NCI-H2227 treated with DMSO at 0.1 percent for 48 hours (cell line): Measurements from ENCODE around the gene FOXC2.
"Not testable (repeated sequence)": the region's sequence is repeated elsewhere in the genome, so short reads cannot be mapped to it uniquely, and the experiment has no call there.

Experiments
- DNase-seq: peaks from one replicate; lab custom pipeline; 2025; lab: John Stamatoyannopoulos, UW

Gene FOXC2

DNA sequence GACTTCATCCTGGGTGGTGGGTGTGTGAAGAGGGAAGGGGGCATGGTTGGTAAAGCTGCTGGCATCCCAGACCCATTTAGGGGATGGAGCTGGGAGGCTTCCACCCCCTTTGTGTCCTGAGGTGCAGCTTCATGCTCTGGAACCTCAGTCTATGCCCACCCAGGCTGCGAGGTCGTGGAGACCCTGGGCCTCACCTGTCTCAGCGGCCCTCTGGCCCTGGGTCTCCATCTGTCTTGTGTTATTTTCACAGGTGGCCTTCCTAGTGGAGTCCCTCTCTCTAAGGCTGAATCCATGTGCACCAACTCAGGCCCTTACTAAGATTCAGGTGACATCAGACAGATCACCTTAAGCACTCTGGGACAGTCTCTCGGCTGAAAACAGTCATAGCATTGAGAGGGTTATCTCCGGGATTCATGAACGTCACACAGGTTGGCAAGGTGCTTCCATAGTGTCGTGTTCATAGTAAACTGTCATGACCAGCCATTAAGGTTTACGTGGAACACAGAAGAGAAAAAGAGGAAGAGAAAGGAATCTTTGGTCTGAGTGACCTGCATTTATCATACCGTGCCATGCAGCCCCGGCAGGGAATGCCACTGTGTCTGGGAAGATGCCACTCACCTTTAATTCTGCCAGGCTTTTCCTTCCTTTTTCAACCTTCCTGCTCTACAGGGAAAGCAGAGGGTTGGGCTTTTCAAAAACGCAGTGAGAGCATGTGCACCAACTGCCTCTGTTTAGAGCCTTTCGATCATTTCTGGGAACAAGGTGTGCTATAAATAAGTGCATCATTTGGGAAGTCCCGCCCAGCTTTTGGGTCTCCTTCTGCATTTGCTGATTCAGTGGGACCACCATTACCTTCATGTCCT lies 7.2 kb downstream of the FOXC2 start:
- DNase-seq: no peak

DNA sequence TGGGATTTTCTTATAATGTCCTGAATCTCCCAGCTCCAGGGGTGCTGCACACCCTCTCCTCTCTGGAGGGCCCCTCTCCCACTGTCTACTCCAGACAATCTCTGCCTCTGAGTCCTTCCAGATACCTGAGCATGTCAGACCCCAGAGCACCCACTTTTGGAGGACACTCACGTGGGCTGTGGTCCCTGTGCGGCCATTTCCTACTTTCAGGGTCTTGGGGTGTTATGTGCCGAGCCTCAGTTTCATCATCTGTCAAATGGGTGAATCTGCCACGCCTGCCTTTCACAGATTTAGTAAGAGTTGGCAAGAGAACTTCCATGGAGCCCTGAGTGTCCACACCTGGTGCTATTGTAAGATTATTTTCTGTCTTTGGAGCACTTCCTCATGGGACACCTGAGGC lies 8.0 kb downstream of the FOXC2 start:
- DNase-seq: no peak

DNA sequence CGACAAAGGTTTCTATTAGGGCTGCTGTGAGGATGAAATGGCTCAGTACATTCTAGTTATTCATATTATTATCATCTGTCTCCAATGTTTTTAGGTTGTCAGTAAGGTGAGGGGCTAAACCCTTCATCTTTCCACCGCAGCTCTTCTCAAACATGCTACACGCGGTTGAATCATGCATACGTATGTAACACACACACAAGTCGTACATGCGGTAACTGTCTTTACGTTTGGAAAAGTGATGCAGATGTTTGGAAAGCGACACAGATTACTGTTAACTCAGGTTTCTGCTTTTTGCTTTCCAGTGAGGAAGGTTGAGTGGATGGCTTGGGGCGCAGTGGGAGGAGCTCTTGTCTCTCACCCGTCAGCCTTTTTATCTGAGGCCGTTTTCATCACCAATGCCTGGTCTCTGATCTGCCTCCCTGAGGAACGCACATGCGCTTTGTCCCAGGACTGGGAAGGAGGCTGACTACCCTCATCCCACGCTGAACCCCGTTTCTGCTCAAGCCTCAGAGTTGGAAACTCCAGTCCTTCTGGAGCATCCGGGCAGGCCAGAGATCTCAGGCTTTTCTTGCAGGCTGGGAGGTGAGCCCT lies 8.6 kb downstream of the FOXC2 start:
- DNase-seq: no peak

DNA sequence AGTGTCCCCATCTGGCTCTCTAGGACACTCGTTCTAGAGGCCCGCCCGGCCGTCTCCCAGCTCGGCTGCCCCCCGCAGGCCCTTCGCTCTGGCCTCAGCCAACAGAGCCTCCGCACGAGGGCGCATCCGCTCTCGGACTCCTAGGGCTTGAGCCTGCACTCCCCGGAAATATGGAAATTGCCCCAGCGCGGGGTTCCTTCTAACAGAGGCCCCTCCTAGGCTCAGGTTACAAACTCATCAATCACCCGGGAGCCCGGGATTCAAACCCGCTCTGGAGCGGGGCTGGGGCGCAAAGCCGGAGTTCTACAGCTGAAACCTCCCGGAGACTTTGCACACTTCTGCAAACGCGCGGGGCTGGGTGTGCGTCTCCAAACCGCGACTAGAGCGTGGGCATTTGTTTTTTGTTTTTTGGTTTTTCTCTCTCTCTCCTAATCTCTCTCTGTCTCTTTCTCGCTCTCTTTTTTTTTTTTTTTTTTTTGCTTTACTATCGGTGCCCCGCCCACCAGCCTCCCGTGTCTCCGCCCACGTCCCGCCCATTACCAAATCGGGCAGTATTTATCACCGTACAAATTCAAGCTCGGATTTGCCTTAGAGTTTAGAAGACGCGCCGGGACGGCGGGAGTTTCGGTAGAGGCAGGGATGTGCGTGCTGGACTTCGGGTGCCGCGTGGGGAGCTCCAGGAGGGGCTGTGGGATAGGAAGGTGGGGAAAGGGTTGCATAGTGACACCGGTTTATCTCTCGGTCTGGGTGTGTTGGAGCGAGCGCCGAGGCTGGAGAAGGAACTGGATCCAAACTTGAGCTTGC lies 9.3 kb downstream of the FOXC2 start:
- DNase-seq: no peak

DNA sequence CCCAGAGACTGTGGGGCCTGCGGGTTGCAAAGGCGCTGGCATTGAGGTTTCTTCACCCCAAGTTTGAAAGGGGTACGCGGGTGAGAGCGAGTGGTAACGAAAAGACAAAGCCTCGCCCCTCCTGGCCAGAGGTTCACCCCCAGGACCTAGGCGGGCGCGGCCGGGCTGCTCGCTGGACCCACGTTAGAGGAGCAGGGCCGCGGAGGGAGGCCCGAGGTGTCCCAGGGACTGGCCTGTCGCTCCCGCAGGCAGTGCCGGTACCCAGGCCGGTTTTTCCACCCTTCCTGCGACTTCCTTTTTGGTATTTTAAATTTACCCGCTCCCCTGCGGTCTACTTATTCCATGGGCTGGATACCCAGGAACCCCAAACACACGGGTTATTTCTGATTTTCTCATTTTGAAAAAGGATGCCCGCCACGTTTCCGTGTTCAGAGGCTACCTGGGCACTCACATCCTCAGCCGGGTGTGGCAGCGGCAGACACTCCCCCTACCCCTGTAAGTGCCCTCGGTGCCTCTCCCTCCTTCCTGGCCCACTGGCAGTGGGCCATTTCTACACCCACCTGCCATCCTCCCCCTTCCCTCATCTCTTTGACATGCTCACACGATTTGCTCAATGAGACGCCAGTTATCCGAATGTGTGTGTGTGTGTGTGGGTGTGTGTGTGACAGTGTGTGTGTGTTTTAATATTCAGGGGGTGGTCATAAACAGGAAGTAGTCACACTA lies 10.1 kb downstream of the FOXC2 start:
- no peak for DNase-seq

DNA sequence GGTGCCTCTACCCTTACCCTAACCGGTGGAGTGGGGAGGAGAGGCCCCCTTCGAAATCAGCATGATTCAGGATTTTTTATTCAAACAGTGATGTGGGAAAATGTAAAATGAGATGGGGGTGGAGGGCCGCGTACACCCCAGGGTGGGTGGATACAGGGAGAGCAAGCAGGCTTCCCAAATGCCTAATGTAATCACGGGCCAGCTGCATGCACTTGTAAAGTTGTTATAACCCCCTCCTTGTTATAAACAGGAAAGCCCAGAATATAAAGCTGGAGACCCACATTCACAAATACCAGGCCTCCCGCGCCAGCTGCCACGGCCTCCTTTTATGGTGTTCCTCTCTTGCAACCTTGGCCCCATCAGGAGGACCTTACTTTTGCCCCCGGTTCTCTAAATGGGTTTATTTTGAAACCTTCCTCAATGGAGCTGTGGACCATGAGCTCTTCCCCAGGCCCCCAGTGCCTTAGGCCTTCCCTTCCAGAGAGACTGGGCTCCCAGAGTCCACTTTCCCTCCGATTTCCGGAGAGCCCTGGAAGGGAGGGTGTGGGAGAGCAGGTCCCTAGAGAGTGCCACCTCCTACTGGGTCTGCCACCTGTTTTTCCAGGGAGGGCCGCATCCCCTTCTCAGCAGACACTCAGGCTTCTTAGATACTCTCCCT lies 10.8 kb downstream of the FOXC2 start:
- no peak for DNase-seq

DNA sequence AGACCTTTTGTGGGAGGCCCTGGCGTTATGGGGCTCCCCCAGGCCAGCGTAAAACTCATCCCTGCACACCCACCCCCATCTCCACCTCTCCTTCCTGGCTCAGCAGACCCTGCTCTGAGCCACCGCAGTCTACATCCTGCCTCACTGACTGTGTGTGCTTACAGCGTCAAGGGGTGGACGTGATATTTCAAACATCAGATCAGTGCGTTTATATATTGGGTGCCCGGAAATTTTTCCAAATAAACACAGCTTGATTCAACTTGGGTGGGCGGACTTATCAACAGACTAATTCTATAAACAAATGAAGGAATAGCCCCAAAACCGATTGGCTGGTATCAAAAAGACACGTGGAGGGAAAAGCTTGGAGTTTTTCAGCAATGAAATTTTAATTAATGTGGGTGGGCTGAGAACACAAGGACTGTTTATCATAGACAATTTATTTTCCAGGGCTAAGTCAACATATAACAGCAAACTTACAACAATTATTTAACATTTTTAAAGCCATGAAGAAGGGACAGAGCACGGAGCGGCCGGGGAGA lies 11.5 kb downstream of the FOXC2 start, which contains the start of gene FOXL1:
Gene FOXL1, plus strand, starts transcription at position 489 of the 539 bp plus-strand sequence. CDS start 175 bp downstream, outside the sequence.
- DNase-seq: no peak

DNA sequence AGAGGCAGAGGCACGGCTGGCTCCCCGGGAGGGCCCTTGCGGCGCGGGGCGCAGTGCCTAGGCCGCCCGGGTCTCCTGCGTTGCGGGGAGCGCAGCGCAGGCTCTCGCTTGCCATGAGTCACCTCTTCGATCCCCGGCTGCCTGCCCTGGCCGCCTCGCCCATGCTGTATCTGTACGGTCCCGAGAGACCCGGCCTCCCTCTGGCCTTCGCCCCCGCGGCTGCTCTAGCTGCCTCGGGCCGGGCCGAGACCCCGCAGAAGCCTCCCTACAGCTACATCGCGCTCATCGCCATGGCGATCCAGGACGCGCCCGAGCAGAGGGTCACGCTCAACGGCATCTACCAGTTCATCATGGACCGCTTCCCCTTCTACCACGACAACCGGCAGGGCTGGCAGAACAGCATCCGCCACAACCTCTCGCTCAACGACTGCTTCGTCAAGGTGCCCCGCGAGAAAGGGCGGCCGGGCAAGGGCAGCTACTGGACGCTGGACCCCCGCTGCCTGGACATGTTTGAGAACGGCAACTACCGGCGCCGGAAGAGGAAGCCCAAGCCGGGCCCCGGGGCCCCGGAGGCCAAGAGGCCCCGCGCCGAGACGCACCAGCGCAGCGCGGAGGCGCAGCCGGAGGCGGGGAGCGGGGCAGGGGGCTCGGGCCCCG lies 12.1 kb downstream of the FOXC2 start:
- no peak for DNase-seq

DNA sequence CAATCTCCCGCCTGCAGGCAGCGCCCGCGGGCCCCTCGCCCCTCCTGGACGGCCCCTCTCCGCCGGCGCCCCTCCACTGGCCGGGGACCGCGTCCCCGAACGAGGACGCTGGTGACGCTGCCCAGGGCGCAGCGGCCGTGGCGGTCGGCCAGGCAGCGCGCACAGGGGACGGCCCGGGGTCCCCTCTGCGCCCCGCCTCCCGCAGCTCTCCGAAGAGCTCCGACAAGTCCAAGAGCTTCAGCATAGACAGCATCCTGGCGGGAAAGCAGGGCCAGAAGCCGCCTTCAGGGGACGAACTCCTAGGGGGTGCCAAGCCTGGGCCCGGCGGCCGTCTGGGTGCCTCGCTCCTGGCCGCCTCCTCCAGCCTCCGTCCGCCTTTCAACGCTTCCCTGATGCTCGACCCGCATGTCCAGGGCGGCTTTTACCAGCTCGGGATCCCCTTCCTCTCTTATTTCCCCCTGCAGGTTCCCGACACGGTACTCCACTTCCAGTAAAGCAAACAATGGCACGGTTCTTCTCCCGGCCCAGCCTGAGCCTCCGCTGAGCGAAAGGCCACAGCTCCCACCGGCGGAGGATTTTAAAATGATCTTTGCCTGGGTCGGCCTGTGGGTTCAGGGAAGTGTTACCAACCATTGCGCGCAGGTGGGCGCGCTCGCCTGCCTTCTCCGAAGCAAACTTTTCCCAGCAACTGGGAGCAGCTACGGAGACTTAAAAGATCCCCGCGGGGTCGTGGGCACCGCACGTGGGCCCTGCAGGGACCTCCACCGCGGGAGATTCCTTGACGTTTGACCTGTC lies 12.8 kb downstream of the FOXC2 start:
- no peak for DNase-seq

DNA sequence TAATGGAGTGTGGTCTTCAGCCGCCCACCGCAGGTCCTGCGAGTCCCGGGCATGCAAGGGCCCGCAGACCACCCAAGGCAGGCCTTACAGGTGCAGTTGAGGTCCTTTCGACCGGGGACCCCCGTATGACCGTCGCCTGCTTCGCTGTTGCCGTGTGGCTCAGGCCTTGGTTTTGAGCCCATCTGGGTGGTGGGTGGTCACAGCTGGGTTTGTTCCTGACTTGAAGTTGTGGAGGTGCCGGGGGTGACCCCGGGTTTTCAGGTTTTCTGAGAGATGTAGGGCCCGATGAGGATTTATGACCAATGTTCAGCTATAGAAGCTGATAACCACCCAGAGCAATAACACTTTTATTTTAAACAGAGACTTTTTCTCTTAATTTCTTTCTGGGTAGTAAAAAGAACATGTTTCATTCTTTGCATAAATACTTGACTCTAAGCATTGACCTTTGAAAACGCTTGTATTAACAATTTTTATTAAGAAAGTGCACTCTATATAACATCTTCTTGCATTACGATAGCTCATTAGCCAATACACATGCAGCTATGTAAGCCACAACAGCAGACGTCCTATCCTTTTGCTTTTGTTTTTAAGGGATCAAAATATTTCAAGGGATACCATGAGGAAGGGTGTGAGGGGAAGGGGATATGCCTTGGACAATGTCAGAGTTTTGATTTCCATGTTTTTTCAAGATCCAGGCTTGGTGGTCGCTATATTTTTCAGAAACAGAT lies 13.6 kb downstream of the FOXC2 start:
- DNase-seq: no peak

DNA sequence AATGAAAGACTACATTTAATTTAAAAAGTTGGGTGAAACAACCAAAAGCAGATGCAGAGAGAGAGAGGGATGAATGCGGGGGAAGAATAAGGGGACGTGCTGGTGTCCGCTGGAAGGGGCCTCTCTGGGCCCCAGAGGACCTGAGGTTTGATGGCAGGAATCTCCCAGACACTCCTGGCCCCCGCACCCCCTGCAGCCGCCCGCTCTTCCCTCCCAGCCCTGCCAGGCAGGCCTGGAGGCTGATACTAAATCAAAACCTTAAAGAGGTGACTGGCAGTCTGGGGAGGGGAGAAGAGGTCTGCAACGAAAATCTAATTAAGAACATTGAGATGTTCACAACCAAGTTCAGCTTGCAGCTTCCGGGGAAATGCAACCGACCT lies 14.2 kb downstream of the FOXC2 start:
- no peak for DNase-seq

DNA sequence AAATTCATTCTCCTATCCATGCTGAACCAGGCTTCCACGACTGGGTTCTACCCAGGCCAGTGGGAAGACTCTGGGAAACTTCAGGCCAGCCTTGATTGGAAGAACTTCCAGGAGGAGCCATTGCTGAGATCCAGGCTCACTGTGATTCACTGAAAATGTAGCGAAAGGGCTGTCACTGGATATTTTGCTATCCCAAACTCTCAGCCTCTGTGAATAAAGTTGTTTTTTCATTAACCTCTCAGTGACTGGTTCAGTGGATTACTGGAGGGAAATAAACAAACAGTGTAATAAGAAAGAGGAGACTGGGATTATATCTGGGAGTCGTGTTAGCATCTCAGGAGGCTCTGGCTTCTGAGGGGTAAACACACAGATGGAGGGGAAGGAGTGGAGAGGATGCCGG lies 14.8 kb downstream of the FOXC2 start:
- no peak for DNase-seq

DNA sequence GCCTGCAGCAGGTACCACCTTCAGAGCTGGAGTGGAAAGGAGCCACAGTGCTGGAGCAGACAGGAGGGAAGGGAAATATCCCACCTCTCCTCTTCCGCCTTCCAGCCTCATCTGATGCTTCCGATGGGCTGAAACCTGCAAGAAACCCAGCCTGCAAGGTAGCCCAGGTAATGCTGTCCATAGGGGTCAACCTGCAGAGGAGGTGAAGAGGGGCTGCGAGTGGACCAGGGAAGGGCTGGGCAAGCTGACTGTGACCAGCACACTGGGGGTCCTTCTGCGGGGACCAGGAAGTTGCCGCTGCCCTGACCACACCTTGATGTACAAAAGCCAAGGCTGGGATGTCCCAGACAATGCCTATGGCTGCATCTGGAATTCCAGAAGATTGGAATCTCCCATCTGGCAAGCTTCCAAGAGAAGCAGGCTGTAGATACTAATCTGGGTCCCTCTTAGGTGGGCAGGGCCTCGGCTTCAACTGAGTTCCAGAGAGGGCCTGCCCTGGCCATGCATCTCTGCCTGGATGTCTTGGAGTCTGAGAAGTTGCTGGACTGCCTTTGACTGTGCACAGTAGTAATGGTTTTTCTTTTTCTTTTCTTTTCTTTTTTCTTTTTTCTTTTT lies 17.5 kb downstream of the FOXC2 start:
- no peak for DNase-seq

DNA sequence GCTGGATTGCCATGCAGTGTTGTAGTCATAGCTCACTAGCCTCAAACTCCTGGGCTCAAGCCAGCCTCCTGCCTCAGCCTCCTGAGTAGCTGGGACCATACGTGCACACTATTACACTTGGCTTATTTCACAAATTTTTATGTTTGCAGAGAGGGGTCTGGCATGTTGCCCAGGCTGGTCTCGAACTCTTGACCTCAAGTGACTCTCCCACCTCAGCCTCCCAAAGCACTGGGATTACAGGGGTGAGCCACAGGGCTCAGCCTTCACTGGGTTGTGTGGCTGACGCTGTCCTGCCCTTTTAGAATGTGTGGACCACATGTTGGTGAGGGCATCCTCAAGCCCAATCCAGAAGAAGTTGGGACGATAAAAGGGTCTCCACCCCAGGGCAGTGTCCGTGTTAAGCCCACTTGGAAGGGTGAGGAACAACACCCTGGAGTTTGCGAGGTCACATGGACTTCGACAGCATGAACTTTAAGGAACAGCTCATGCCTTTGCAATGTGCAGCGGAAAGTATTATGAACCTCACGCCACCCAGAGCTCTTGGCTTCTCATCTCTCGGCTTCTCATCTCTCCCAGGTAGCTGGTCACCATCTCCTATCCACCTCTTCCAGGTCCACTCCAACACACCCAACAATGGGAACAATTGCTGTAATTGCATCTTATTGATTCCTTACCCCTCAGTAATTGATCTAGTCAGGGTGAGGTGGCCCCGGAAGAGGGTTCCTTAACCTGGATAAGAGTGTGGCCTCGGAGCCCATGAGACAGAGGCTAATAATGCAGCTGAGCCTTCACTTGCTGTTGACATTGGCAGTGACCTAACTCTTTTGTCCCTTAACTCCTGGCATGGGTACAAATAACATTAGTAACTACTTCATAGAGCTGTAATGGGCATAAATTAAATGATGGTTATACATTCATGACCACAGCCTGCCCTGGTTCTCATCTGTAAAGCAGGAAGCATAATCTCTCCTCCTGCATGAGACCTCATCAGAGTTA lies 18.4 kb downstream of the FOXC2 start:
- no peak for DNase-seq

DNA sequence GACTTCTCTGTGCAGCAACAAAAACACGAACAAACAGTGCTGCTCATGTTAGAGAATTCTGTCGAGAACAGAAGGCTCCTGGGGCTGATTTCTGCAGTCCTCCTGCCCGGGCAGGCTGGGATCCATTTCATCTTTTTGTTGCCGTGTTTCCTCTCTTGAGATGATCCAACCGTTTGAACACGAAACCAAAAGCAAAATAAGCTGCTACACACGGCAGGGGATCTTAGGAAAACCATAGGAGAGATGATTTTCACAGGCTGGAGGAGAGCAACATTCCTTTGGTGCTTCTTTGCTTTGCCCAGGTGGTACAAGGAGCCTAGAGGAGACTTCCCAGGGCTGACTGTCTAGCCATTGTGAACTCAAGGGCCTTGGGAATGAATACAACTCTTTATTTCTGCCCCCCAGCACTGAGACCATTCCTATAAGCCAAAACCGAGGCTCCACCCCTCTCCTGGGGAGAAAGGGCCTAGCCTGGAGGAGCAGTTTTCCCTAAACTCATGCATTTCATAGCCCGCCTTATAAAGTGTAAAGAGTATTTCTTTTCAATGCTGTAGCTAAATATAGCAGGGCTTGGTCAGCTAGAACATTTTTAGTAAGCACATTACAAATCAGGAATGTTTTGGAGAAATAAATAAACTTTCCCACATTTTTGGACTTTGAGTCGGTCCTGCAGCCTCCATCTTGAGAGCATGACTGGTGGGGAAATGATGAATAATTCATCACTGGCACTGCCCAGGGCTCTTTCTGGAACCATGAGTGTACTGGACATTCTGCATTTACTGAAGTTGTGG lies 19.4 kb downstream of the FOXC2 start:
- no peak for DNase-seq

DNA sequence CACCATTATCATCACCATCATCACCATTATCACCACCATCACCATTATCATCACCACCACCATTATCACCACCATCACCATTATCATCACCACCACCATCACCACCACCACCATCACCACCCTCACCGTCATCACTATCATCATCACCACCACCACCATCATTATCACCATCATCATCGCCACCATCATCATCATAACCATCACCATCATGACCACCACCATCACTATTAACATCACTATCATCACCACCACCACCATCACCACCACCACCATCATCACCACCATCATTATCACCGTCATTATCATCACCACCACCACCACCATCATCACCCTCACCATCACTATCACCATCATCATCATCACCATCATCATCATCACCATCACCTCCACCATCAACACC lies 20.9 kb downstream of the FOXC2 start:
- no peak for DNase-seq

DNA sequence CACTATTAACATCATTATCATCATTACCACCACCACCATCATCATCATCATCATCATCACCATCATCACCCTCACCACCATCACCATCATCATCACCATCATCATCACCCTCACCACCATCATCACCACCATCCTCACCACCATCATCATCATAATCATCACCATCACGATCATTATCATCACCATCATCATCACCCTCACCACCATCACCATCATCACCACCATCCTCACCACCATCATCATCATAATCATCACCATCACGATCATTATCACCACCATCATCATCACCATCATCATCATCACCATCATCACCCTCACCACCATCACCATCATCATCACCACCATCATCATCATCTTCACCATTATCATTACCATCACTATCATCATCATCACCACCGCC lies 21.3 kb downstream of the FOXC2 start:
- not testable (repeated sequence) for DNase-seq
